Measurements from ENCODE around the gene ABTB2. TPM values are rescaled to one million over a fixed set of nuclear protein-coding genes. Genes with fewer than 3 reads are reported as not detected.

Gene ABTB2
- total RNA-seq, 1 experiment from 2014 or later = 5.5 TPM

- Histone ChIP-seq H2BK120ac (ENCODE audit: low read depth, low read length, poor library complexity, severe bottlenecking) (no peak overlapping the region), H4K5ac (ENCODE audit: insufficient read length, low read depth, low read length) (no peak overlapping the region), H4K91ac (ENCODE audit: insufficient read length, low read depth, low read length) (no peak overlapping the region), H3K23me2 (ENCODE audit: insufficient read length, low read depth, low read length, poor library complexity, severe bottlenecking) (no peaks in the 10 kb centered on the region), H2AFZ (ENCODE audit: low read length) (no peak overlapping the region), H3K4ac (ENCODE audit: low read depth, low read length) (no peak overlapping the region), H2BK15ac (ENCODE audit: low read depth, low read length) (no peak overlapping the region), H2BK20ac (ENCODE audit: low read depth, low read length, poor library complexity, severe bottlenecking) (no peak overlapping the region), H3K23ac (ENCODE audit: insufficient read length, low read depth, low read length) (no peak overlapping the region), H3K27ac (ENCODE audit: insufficient read length, low read depth, low read length) (no peak overlapping the region), H3K9me3 (ENCODE audit: control insufficient read depth, low read depth, low read length) (no peaks in the 10 kb centered on the region), H2BK12ac (ENCODE audit: insufficient read length, low read depth, low read length) (no peak overlapping the region), H3K79me2 (ENCODE audit: insufficient read depth, low read length) (no peaks in the 10 kb centered on the region), H3K56ac (ENCODE audit: insufficient read length, low read depth, low read length) (no peak overlapping the region), H3K9ac (ENCODE audit: extremely low read depth, insufficient read length, low read length) (no peak overlapping the region), H3K18ac (ENCODE audit: insufficient read length, low read depth, low read length) (no peak overlapping the region), H3T11ph (ENCODE audit: low read length) (no peak overlapping the region), H3K27me3 (ENCODE audit: insufficient read depth, low read length) (no peaks in the 10 kb centered on the region), H3K79me1 (ENCODE audit: insufficient read depth, low read depth, low read length, poor library complexity, severe bottlenecking) (no peaks in the 10 kb centered on the region), H4K20me1 (ENCODE audit: control insufficient read depth, insufficient read depth, insufficient read length) (no peaks in the 10 kb centered on the region), H3K4me2 (ENCODE audit: insufficient read depth, insufficient read length, low read length) (no peak overlapping the region), H2BK5ac (ENCODE audit: insufficient read length, low read length) (no peak overlapping the region), H3K4me1 (ENCODE audit: insufficient read depth, low read length) (peaks cover 3% of the 10 kb centered on the region; the same call in 1 of the 2 replicates), H2AK5ac (ENCODE audit: insufficient read length, low read length) (no peak overlapping the region), H4K8ac (replicated peaks; ENCODE audit: insufficient read length, low read depth, low read length) (no peak overlapping the region), H3K14ac (ENCODE audit: insufficient read depth, low read length) (no peak overlapping the region)
- WGBS (ENCODE audit: extremely low coverage, insufficient read length, low lambda C conversion rate) = no CpG with 5 or more reads among the region's 9 CpGs
- Mint-ChIP-seq H3K4me1 (peaks cover 35 to 36% of the 10 kb centered on the region in 2 experiments), H3K9me3 (no peaks in the 10 kb centered on the region), H3K36me3 (ENCODE audit: insufficient read depth in 1 of 3, low read depth in 3 of 3) (no peaks in the 10 kb centered on the region; a peak in 1 of 7 replicates), H3K4me3 (no peak overlapping the region), H3K27ac (peak overlapping the region in 2 of 3 experiments; percentile 76 to 82; a peak in 2 of 7 replicates), H3K27me3 (ENCODE audit: low read depth) (no peaks in the 10 kb centered on the region)
- no peak for DNase-seq
- TF ChIP-seq CTCF (conservative IDR thresholded peaks at IDR 0.05) = no peak
Measured at GRCh38 chr11:34236572-34236971, 121.2 kb downstream of the ABTB2 start.
